ENCODE data around the gene EIF1.
"Not testable (repeated sequence)": the region's sequence is repeated elsewhere in the genome, so short reads cannot be mapped to it uniquely, and the experiment has no call there.

The EIF1 gene

GRCh38 chr17:41688641-41689496 lies at the start of gene EIF1:
Gene EIF1 (plus strand): TSS chr17:41688885. CDS start chr17:41689039, 154 bp downstream.
- DNase-seq = peak; percentile 100

DNA sequence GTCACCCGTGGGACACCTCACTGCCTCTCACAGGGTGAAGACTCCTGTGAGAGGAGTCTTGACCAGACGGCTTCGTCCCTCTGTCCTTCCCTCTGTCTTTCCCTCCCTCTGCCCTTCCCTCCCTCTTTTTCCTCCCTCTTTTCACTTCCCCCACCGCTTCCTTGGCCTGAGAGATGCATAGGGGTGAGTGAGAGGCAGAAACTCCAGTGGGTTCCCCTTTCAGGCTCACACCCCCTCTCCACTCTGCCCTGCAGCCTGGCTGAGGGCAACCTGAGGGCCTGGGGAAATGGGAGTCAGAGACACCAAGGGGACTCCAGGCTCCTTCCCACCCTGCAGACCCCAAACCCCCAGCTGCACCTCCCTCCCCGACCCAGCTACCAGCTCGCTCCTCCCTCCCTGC lies 49.7 kb upstream of the EIF1 start:
- no peak for DNase-seq

DNA sequence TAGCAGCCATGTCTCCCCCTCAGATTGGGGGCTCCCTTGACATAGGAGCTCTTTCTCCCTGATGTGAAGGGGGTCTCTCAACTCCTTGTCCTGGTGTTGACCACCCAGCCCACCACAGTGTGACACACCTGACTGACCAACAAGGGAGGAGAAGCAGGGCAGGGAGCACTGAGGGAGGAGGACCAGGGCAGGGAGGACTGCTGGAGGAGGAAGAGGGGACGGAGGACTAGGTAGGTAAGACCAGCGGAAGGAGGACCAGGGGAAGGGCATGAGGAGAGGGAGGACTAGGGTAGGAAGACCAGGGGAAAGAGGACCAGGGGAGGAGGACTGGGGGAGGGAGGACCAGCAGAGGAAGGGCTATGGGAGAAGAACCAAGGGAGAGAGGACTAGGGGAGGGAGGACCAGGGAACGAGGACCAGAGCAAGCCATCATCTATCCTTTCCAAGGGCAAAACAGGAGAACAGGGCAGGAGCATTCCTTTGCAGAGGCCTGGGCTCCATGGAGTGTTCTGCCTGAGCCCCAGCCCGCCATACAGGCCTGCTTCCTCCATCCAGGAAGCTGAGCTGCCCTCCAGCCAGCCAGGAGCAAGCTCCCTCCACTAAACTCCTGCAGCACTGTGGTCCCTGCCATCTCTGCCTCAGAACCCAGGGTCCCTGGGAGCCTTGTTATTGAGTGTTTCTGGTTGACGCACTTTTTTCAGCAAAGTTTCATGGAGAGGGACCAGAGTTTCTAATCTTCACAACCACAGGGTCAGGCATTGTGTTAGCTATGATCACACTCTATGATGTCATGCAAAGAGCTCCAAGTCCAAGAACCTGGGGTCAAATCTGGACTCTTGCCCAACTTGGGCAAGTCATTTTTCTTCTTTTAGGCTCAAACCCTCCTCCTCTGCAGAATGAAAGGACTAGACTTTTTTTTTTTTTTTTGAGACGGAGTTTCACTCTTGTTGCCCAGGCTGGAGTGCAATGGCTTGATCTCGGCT lies 48.9 kb upstream of the EIF1 start:
- no peak for DNase-seq

DNA sequence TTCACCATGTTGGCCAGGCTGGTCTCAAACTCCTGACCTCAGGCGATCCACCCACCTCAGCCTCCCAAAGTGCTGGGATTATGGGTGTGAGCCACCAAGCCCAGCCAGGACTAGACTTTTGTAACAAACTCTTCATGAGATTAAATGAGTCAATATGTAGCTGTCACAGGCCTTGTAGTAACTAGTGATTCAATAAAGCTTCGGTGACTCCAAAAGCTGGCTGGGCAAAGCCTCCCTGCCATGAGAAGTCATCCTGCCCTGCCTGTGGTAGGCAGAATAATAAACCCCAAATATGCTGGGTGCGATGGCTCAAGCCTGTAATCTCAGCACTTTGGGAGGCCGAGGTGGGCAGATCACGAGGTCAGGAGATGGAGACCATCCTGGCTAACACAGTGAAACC lies 48.1 kb upstream of the EIF1 start:
- DNase-seq = not testable (repeated sequence)

GRCh38 chr17:41642252-41643156 lies 46.2 kb upstream of the EIF1 start:
- no peak for DNase-seq

GRCh38 chr17:41647038-41647813 lies 41.5 kb upstream of the EIF1 start:
- DNase-seq = no peak

- peak; percentile 94 for DNase-seq
These were observed 40.7 kb upstream of the EIF1 start for GRCh38 chr17:41647940-41648410.

- DNase-seq = peak; percentile 93
These were observed 40.1 kb upstream of the EIF1 start for GRCh38 chr17:41648411-41649195.

DNA sequence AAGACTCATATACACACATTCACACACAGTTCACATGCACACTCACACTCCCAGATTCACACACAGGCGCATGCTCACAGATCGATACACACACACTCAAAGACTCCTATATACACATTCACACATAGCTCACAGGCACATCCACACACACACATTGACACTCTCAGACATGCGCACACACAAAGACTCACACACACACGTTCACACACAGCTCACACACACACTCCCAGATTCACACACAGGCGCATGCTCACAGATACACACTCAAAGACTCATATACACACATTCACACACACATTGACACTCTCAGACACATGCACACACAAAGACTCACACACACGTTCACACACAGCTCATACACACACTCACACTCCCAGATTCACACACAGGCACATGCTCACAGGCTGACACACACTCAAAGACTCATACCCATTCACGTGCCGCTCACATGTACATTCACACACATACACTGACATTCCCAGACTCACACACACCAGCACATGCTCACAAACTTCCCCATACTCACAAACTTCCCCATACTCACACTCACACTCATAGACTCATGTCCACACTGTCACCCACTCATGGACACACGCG lies 38.7 kb upstream of the EIF1 start:
- no peak for DNase-seq

DNA sequence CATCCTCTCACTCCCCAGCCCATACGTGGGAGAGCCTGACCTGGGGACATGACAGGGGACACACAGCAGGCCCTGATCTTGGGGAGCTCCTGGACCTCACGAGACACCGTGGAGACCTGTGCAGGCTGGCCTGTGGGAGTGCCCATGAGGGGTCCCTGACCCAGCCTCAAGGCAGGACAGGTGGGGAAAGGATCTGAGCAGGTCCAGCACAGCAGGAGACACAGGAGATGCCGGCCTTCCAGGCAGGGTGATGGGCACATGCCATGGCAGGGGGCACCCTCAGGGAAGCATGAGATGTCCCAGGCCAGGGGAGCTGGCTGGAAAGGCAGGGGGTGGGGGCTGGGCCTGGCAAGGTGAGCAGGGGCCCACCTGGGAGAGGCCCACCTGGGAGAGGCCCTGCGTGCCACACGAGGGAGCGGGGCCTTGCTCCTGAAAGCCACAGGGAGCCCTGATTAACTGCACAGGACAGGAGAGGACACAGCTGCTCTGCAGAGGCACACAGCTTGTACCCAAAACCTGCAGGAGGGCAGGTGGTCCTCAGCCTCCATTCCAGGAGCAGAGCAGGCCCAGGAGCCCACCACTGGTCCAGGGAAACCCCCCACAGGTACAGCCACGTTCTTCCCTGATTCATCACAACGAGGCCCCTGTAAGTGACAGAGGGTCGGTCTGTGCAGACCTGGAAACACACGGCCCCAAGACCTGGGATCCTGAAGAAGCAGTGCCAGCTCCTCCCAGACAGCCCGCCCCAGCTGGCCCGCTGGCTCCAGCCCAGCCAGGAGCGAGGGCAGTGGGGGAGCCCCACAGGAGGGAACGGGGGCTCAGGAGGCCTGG lies 37.7 kb upstream of the EIF1 start:
- no peak for DNase-seq

DNA sequence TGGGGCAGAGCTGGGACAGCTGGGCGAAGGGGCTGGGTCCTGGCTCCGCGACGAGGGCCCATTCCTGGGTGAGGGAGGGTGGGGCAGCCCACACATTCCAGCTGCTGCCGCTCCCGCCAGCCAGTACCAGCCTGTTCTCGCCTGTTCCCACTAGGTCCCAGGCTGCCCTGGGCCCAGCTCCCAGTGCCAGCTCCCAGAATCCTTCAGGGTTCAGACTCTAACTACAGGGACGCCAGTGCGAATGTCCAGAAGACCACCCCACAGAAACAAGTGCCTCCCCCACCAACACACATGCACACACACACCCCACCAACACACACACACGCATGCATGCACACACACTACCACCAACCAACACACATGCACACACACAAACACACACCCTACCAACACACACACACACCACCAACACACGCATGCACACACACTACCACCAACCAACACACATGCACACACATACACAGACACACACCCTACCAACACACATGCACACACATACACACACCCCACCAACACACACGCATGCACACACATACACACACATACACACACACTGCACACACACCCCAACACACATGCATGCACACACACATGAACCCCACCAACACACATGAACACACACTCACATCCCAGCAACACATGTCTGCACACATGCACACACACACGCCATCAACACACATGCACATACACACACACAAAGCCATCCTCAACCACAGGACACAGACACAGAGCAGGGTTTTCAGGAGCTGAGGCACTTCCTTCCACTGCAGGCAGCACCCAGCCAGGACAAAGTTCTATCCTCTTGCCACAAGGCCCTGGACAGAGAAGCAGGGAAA lies 36.8 kb upstream of the EIF1 start:
- no peak for DNase-seq

DNA sequence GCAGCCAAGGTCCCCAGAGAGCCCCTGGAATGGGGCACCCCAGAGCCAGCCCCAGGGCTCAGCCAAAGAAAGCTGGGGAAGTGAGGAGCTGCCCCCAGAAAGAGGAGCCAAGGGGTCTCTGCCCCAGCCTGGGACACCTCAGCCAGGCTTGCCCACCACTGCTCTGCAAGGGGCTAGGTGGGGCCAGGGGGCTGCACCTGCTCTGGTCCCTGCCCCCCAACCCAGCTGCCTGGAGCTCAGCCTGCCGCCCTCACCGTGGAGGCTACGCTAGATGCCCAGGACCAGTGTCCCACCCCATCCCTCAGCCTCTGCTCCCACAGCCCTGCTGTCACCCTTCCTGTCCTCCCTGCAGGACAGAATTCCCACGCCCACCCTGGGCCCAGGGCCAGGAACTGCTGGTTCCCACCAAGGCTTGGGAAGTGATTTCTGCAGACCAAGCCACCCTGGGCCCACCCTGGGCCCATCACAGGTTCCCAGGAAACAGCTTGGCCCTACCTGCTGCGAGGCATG lies 36.2 kb upstream of the EIF1 start:
- DNase-seq = no peak

- no peak for DNase-seq
These were observed 35.3 kb upstream of the EIF1 start for GRCh38 chr17:41653421-41653820.

DNA sequence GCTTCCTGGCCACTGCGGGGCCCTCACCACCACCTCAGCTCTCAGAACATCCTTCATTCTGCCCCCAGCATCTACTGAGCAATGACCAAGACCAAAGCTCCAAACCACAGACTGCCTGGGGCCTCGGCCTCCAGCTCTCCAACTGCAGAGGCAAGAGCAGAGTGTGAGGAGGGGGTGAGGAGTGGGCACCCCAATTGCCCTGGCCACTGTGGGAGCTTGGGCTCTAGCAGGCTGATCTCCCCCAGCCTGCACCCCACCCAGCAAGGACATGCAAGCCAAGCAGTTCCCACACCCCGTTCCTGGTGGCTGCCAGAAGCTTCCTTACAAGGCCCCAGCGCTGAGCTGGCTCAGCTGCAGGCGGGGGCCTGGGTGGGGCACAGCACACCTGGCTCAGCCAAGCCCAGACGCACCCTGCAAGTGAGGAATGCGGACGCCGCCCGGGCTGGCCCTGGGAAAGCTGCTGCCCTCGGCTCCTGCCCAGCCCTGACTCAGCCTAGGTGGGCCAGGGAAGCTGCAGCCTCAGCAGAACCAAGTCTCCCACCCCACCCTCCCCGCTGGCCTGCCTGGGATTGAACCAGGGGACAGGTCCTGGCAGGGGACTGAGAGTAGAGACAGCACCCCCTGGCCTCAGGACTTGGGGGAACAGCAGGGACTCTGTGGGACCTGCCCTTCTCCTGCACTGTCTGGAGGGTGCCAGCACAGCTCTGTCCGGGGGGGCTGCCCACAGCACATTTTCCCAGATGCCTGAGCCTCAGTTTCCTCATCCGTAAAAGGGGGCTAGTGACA lies 34.6 kb upstream of the EIF1 start:
- no peak for DNase-seq

DNA sequence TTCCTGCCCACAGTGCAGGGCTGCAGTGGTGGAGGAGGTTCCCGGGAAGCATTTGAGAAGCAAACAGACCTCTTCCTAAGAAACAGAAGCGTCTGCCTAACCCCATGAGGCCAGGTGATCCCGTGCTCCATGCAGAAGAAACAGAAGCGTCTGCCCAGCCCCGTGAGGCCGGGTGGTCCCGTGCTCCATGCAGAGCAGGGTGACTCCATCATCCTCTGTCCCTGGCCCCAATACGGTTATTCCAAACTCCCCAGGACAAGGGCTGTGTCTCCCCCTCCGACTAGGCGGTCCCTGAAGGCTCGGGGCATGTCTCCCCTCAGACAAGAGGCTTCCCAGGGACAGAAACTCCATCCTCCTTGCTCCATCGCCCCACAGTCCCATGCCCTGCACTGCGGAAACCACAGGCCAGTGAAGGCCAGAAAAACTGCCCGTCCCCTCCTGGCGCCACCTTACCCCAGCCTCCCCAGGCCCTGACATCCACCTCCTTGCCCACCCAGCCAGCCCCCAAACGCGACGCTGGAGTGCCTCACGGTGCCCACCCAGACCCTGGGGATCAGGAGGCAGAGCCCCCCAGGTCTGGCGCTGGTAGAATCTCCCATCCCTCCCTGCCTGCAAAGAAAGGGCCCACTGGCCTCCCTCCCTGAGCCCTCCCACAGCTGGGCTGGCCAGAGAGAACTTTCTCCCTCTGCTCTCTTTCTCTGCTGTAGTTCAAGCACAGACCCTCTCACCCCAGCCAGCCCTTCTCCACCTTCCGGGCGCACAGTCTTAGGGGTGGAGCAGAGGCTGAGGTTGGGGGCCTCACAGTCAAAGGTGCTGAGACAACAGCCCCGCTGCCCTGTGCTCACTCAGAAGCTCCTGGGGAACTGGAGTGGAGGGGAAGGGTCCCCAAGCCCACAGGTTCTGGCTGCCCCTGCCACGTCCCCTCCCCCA lies 33.7 kb upstream of the EIF1 start:
- DNase-seq = no peak

- no peak for DNase-seq
These were observed 33.0 kb upstream of the EIF1 start for GRCh38 chr17:41655611-41656111.

Measured in CD4-positive, alpha-beta T cell treated with Interleukin-17A for 4 hours (primary cell).